Adrenal gland (tissue), 5 donors: Measurements from ENCODE around the gene C11orf68.

ENCODE experiments used
- CTCF ChIP-seq, 6 experiments: fragments of 450-650 bp in 4 of 6; fragments of 200-600 bp in 2 of 6; sonication (generic) in 1 of 6; IDR thresholded peaks; 1 replicate in 5 of 6; 2 replicates in 1 of 6; pipeline versions ENCODE4 v1.5.1 to v1.8.0; 2016 to 2021; ENCODE audit warnings: antibody characterized with exemption in 6 of 6, mild to moderate bottlenecking in 2 of 6, moderate library complexity in 1 of 6
- POLR2A ChIP-seq, 2 donors: fragments of 450-650 bp; IDR thresholded peaks; one replicate each; pipeline ENCODE4 v1.6.1; 2017; ENCODE audit warnings: antibody characterized with exemption in 2 of 2, mild to moderate bottlenecking in 2 of 2, moderate library complexity in 1 of 2
- donor health status: DM: no; HTN: no; CAD: no.

GRCh38 chr11:65917434-65918210, 1.2 kb downstream of the C11orf68 start:
- TF ChIP-seq CTCF (IDR thresholded peaks at IDR 0.05), result no peak
- TF ChIP-seq POLR2A (IDR thresholded peaks at IDR 0.05), result no peak
